OCI-M1 (cell line): ENCODE measurements around the gene ZMYND10.
A peak's percentile ranks its signal among the peaks of the same experiment; 100 is the strongest.

Experiments
- DNase-seq: peaks from one replicate; lab custom pipeline; 2025; lab: John Stamatoyannopoulos, UW

The ZMYND10 gene

DNA sequence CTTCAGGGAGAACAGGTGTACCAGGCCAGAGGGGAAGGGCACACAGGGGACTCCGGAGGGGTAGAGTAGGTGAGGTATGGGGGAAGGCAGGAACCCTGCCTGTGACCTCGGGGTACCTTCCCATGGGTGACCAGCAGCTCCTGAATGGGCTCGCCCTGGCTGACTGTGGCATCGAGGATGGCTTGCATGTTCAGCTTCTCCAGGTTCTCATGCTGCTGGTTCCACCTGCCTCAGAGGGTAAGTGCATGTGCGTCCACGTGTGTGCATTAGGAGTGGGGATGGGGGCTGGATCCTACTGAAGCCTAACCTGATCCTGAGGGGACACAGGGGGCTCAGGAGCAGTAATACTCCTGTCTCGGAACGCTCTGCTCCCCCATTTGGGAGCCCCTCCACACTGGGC lies 524 bp downstream of the ZMYND10 start:
- DNase-seq: no peak

DNA sequence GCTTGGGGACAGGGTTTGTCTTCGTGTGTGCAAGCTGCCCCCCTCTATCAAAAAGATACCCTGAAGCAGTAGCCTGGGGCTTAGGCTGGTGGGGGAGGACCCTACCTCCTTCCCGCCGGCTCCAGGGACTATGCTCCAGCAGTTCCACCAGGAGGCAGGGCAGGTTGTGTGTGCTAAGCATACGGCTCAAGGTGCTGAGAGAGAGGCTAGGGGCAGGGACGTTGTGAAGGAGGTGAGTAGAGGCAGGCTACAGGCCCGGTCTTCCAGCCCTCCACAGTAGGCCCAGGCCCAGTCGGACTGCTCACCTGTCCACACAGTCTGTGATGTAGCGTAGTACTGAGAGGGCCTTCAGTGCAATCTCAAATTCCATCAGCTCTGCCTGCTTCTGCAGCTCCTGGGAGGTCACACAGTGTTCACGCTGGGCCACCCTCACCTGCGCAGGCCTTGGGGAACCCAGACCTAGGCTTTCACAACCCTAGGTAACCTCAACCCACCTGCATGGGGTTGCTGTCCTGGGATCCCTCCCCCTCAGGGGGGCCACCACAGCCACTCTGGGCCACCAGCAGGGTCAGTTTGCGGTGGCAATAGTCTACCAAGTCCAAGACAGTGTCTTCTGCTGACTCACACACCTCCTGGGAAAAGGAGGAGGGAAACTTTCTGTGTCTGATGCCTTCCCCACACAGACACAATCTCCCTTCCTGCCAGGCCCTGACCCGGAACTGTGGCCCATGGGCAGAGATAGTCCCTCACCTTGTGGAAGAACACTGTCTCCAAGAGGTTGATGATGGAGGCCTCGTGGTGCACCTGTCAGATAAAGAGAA lies 2.5 kb downstream of the ZMYND10 start:
- DNase-seq: no peak

DNA sequence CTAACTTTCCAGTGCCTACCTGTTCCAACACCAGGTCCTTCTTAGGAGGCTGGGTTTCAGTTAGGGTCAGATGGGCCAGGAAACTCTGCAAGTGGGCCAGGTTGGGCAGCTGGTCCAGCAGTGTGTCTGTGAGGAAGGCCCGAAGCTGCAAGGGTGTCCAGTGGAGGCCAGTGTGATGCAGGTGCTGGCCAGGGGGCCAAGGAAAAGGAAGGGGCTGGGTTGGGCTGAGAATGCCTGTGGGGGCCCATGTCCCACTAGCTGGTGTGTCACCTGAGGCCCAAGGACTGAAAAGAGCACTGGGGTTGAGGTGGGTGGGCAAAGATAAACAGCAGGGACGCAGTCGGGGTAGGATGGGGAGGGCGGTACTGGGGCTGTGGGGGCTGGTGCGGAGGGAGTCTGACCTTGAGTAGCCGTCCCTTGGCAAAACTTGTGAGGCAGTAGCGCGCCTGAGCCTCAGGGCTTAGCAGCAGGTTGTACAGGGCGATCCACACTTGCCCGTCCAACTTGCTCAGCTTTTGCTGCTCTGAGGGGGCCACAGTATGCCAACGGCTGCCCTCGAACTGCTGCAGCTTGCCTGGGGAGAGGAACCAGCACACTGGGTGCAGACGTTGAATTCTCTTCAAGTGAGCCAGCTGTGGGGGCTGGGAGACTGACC lies 3.4 kb downstream of the ZMYND10 start:
- DNase-seq: no peak

DNA sequence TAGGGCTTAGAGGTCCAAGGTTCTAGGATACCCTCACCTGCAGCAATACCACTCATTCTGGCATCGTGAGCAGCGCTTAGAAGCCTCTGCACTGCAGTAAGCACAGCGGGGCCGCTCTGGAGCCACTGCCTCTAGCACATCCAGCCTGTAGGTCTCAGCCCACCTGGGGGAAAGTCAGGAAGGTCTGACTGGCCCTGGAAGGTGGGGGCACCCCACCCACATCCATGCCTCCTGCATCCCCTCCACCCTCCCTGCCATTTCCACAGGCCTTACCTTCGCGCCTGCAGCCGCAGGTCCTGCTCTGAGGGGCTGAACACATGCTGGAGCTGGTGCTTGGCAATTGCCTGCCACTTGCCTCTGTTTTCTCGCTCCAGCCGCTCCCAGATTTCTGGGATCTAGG lies 4.0 kb downstream of the ZMYND10 start:
- DNase-seq: no peak

DNA sequence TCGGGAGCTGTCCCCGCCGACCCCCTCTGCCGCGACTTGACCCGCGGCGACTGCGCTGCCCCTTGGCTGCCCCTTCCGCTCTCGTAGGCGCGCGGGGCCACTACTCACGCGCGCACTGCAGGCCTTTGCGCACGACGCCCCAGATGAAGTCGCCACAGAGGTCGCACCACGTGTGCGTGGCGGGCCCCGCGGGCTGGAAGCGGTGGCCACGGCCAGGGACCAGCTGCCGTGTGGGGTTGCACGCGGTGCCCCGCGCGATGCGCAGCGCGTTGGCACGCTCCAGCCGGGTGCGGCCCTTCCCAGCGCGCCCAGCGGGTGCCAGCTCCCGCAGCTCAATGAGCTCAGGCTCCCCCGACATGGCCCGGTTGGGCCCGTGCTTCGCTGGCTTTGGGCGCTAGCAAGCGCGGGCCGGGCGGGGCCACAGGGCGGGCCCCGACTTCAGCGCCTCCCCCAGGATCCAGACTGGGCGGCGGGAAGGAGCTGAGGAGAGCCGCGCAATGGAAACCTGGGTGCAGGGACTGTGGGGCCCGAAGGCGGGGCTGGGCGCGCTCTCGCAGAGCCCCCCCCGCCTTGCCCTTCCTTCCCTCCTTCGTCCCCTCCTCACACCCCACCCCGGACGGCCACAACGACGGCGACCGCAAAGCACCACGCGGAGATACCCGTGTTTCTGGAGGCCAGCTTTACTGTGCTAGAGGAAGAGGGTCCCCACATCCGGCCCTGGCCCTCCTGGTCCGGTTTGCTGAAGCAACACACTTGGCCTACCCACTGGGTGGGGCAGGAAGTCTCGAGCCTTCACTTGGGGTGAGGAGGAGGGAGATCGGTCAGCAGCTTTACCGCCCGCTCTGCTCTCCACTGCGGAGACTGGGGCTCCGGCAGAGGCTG lies 4.8 kb downstream of the ZMYND10 start, which contains the start of gene RASSF1:
Gene RASSF1, minus strand, starts transcription at position 389 of the 882 bp plus-strand sequence. Its CDS starts 31 bp downstream, at position 358.
- peak; percentile 82 for DNase-seq

DNA sequence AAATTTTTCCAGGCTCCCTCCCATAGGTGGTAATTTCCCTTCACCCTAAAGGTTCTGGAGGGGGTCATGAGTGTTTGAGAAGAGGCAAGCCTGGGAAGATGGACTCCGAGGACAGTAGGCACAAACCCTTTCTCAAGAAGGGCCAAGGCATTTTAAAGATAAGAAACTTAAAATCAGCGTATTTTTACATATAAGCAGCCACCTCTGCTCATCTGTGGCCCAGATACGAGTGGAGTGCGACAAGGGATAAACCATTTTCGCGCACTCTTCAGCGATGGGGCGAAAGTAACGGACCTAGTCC lies 5.4 kb downstream of the ZMYND10 start:
- peak; percentile 51 for DNase-seq

DNA sequence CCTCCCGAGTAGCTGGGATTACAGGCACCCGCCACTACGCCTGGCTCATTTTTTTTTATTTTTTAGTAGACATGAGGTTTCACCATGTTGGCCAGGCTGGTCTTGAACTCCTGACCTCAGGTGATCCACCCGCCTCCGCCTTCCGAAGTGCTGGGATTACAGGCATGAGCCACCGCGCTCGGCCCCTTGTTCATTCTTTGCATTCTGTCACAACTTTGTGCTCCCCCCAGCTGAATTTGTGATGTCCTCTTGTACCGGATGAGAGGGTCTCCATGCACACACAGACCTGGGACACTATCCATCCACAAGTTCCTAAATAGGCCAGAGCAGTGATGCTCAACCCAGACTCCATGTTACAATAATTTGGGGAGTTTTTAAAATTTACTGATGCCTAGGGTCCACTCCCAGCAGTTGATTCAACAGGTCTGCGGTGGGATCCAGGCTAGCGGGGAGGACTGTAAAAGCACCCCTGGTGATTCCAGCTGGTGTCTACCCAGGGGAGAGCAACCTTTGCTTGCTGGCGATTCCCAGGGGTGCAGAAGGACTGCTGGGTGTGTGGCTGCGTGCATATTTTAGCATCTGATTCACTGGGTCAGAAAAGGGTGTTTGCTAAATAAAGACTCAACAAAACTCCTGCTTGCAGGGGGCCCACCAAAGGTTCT lies 5.9 kb downstream of the ZMYND10 start:
- DNase-seq: peak; percentile 46

DNA sequence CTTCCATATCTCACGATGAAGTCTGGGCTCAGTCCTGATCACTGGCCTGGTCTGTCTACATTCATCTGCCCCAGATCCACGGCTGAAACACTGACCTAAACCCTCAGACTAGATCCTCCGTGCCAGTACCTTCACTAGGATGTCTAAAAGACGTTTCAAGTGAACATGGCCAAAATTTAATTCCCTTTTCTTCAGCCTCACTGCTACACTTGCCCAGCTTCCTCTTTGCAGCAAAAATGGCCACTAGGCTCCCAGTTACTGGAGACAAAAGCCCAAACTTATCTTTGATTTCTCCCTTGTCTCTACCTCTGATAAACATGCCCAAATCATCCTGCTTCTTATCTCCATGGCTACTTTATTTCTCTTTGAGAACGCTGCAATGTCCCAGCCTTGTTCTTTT lies 6.6 kb downstream of the ZMYND10 start:
- peak; percentile 68 for DNase-seq

DNA sequence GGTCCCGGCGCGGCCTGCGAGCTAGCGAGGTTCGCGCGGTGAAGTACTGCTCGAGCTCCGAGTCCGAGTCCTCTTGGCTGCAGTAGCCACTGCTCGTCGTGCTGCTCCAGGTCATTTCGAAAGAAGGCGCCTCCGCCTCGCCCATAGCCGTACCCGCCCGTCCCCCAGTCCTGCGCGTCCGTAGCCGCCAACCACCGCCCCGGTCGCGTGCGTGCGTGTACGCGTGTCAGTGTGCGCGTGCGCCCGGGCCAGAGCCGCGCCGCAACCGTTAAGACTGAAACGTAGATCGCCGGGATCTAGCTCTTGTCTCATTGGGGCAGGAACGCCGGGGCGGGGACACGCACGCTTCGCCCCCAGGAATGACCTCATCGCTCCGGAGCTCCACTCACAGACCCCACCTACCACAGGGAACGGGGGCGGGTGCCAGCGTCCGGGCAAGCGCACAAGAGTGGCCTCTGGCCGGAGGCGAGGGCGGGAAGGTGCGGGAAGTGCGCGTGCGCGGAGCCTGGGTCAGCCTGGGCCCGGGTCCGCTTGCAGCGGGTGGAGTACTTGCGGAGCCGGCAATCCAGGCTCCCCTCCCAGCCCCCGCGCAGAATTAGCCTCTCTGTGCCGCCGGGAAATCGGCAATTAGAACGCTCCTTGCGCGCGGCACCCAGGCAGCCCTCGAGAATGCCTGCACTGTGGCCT lies 8.2 kb downstream of the ZMYND10 start:
- DNase-seq: peak; percentile 97

DNA sequence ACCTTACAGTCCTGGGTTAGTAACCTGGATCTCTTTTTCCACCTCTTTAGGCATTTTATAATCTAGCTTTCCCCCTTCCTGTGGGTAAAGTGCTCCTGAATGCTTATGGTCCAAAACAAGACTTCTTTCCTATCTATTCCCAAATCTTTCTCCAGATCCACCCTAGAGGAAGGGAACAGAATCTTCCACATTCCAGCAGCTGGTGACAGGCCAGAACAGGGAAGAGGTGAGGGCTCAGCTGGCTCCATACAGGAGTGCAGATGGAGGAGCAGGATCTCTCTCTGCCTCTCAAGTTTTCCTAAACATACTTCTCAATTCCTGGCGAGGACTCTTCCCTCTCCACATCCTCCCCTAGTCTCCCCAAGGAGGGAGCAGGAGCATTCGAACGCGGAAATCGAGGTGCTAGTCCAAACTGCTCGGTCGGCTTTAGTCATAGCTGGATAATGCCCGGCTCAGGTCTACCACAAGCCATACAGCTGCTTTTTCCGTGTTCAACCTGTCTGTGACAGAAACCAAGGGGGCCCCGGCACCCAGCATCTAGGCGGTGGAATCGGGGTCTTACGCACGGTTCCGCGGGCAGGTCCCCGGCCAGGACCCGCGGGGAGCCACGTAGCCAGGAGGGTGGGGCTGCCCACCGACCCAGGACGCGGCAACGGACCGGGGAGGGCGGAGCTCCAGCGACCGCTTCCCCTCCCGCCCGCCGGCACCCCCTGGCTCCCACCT lies 8.9 kb downstream of the ZMYND10 start:
- peak; percentile 45 for DNase-seq

DNA sequence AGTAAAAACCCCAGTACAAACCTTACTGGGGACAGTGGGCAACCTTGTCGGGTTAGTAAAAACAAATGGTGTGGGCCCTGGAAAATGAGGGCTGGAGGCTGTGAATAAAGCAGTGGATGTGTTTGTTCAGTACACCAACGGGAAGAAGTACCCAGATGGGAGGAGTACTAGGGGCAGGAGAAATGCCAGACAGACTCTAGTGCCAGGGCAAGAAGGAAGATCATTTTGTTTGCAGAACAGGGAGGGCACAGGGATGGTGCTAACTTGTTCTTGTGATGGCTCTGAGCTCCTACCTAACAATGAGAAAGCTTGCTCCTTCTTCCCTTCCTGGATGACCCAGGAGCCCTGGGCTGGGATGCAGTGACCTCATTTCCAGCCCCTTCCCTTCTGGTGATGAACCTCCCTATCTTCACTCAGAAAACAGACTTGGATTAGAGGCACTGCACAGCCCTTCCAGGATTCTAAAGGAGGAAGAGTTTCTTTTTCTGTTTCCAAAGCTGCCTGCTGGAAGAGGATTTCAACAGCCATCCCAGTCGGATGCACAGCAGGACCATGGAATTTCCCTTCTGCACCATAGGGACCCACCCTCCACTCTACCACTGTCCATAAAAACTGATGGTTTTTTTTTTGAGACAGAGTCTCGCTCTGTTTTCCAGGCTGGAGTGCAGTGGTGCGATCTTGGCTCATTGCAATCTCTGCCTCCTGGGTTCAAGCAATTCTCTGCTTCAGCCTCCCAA lies 11.0 kb downstream of the ZMYND10 start:
- DNase-seq: no peak

DNA sequence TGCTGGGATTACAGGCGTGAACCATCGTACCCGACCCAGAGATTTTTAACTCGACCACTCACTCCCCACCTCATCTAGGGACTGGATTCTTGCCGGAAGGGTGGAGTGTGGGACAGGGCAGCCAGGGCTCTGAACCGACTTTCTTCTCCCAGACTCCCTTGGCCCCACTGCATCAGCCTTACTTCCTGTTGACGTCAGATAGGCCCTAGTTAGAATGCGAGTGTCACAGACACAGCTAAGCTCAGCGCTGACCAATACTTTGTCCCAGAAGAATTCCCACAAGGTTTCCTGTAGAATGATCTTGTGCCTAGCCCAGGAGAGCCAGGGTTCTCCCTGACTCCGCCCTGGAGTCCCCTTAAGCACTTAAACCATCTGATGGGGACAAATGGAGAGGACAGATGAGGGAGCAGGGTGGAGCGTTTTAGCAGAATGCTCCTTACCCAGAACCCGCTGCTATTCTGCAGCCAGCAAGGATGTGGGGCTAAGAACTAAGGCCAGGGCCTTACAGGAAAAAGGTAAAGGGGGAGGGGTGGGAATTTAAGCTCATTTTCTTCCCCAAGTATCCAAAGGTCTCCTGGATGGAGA lies 11.7 kb downstream of the ZMYND10 start:
- DNase-seq: no peak

DNA sequence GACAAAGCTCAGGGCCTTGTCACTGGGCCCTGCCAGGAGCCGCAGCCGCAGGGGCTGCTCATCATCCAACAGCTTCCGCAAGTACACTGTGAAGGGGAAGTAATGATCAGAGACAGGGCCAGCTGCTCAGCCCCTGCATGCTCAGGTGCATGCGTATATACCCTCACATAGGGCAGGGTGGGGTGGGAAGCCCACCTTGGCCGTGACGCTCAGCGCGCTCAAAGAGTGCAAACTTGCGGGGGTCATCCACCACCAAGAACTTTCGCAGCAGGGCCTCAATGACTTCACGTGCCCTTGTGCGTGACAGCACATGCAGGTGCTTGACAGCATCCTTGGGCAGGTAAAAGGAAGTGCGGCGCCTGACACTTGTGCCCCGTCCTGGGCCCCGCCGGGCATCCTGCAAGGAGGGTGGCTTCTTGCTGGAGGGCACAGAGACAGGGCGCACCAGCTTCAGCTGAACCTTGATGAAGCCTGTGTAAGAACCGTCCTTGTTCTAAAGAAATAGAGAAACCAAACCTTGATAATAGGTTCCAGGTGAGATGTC lies 14.1 kb downstream of the ZMYND10 start:
- no peak for DNase-seq

DNA sequence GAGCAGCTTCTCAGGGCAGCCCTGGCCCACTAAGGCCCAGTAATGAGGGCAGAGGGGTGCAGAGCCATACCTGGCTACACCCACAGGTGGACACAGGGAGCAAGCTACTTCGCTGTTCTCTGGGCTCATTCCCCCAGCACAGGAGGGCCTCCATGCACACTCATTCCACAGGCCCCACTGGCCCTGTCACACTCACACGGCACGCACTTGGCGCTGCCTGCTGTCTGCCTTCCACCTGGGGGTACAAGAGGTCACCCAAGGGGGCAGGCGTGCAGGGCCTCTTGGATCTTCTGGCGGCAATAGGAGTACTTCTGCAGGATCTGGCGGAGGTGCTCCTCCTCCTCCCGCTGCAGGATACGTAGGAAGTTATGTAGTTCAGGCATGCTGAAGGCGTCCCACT lies 15.2 kb downstream of the ZMYND10 start:
- DNase-seq: no peak

DNA sequence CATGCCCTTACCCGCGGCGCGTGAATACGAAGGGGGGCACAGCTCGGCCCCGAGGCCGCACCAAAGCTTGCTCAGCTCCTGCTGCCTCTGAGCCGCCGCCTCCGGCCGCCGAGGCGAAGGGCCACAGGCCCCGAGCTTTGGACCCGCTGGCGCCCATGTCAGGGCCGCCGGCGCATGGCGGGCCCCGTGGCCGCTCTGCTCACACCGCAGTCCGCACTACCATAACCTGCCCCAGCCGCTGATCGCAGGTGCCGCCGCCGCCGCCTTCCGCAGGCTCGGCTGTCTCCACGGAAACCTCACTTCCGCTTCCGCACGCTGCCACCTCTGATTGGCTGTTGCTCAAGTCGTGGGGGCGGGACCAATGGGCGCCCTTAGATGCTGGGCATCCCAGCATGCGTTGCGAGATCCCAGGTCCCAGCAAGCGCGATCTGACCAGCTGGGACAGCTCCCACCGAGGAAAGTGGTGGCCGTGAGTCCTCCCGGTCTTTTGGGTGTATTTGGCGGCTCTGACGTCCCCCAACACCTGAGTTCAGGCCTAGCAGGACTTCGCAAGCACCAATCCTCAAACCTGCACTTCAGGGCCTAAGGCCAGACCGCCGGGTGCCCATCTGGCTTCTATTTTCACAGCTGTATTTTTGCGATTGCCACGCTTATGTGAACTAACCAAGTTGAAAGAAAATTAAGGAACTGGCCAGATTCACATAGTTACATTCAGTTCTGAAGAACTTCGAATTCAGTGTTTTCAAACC lies 17.4 kb downstream of the ZMYND10 start, which contains the start of gene TUSC2:
Gene TUSC2, minus strand, starts transcription at position 281 of the 749 bp plus-strand sequence. Its CDS starts 124 bp downstream, at position 157.
- DNase-seq: peak; percentile 96

DNA sequence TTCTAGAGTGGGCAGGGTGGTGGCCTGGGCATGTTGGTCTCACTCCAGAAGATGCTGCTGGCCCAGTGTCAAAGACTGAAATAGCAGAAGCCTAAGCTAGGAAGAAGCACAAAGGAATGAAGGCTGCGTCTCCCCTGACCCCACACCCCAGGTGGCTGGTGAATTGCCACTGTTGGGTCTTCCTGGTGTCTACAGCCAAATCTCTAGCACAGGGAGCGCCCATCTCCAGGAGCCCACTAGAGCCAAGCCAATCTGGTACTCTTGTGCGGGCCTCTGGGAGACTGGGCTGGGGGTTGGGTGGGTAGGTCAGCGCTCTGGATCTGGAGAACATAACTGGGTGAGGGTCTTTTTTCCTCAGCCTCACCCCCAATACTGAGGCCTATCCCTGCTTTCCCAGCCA lies 18.4 kb downstream of the ZMYND10 start:
- DNase-seq: no peak

DNA sequence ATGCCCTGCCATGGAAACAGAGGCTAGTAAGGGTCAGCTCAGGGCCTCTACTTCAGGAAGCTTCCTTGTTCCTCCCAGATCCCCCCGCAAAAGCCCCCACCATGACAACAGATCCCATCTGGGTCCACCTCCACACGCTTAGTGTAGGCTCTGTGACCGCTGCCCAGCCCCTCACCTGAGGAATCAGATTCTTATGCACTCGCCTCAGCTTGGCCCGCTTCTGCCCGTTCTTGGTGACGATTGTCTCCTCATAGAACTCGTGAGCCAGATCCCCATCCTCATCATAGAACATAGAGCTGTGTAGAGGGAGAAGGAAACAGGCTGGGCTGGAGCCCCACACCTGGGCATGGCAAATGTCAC lies 19.4 kb downstream of the ZMYND10 start:
- DNase-seq: no peak

DNA sequence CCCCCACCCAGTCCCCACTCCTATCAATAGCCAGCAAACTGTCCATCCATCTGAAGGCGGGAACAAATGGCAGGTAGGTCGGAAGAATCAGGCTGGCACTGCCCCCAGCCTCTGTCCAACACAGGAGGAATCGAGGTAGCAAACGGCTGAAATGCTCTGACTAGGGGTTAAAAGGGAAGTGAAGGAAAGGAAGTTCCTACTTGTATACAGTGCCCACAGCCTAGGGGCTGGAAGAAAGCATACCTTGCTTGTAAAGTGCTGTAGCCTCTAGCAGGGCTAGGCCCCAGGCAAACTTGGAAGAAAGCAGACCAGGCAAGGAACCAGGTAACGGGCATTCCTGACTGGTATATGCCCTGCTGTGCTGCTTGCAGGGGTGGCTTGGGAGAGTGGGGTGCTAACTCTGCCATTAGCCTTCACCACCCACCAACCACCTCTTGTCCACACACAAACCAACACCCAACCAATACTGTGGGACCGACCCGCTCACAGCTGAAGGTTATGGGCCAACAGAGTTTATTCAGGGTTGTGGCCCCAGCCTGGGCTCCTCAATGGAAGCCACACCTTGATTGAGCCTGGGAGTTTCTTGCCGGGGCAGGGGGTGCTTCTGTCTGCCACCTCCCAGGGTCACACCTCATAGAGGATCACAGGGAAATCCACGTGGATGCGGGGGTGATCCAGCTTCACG lies 19.9 kb downstream of the ZMYND10 start:
- no peak for DNase-seq
